Mucosa of gallbladder (tissue), 1 donor: ENCODE measurements around the gene DNAJC4. TPM values are rescaled to one million over a fixed set of nuclear protein-coding genes. Genes with fewer than 3 reads are reported as not detected.
A peak's percentile ranks its signal among the peaks of the same experiment; 100 is the strongest.
"Not testable (repeated sequence)": the region's sequence is repeated elsewhere in the genome, so short reads cannot be mapped to it uniquely, and the experiment has no call there.

Source experiments
- DNase-seq: peaks from one replicate; pipeline ENCODE4 v3.0.0-alpha.2; 2020; ENCODE audit warnings: low spot score
- total RNA-seq: library from RNA; stranded (reverse); gene quantifications from one replicate; pipeline ENCODE4 v1.2.1, GENCODE V29; 2021
- donor health status: DM: no; HTN: no; CAD: no.

DNAJC4 gene
- total RNA-seq, 1 donor from 2014 or later, result 62.7 TPM

GRCh38 chr11:64245797-64246620, 15.7 kb downstream of the DNAJC4 start:
- peak; percentile 60 for DNase-seq

DNA sequence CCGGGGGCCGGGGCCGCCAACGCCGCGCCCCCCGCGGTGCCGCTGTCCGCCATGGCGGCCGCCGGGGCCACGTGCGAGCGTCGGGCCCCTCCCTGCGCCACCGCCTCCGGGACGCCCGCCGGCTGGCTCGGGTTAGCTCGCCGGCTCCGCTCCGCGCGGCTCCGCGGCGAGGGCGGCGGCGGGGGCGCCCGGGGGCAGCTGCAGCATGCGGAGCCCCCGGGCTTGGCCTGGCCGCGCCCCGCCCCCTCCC, 16.2 kb downstream of the DNAJC4 start:
- DNase-seq, result not testable (repeated sequence)

DNA sequence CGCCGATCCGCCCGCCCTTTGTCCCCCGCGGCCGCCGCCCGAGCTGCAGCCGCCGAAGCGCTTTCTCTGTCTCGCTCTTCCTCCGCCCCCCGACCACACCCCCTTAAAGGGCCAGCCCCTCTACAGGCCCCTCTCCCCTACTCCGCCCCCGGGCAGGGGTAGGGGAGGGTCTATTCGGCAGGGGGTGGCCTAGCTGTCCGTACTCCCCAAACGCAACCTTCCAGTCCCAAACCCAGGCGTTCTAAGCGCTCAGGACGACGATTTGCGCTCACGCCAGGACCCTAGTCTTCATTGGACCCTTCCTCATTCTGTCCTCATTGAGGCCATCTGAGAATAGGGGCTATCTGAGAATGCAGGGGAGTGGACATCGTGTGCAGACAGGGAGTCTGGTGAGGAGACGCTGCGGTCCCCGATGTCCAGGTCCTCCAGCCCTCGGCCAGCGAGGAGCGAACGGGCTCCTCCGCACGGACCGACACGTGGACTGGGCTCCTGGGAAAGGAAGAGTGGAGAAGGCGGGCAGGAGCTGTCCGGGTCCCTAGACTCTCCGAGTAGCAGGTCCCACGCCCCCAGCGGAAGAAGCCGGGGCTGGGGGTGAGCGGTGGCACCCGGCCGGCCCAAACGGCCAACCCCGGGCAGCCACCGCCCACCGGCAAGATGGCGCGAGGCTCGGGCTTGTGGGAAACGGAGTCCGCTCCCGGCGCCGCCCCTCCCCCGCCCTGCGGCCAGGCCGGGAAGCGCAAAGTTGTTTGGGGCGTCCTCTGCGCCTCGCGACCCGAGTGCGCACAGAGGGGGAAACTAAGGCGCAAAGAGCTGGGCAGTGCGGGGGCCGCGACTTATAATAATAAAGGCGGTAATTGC, 16.8 kb downstream of the DNAJC4 start, which contains the start of gene PPP1R14B:
Gene PPP1R14B, minus strand, starts transcription at position 73 of the 858 bp plus-strand sequence. CDS start 270 bp downstream, outside the sequence.
- DNase-seq, result peak; percentile 82

GRCh38 chr11:64247729-64248531, 17.6 kb downstream of the DNAJC4 start:
- no peak for DNase-seq

GRCh38 chr11:64248578-64248977, 18.2 kb downstream of the DNAJC4 start:
- no peak for DNase-seq

GRCh38 chr11:64249038-64249437, 18.7 kb downstream of the DNAJC4 start:
- no peak for DNase-seq

DNA sequence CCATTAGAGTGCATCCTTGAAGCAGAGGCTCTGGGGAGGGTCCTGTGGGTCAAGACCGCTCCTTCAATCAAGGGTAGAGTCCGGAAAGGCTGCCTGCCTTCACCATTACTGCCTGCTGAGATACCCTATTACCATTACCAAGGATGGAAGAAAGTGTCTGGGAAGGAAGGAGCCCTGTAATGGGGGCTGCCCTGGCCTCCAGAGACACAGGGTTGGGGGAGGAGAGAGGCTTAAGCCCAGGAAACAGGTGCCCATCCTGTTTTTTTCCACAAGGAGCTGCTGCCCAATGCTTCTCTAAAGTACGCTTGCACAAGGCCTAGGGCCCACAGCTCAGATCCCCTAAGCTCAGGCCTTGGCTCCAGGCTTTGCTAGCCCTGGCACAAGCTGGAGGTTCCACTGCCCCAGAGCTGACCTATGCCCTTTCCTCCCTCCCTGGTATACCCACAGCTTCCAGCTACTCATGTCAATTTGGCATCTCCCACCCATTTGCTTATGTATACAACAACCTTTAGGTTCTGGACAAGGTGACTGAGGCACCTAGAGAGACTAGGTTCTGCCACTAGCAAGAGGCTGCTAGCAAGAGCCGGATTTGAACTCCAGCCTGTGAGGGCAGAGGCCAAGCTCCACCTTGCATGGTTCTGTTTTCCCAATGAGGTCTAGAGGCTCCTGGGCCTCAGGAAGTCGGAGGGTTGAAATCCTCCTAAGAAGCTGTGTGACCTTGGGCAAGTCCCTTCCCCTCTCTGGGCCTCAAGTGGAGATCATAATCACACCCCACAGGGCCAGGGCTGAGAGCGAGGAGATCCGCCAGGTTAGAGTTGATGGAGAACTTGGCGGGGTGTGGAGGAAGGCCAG, 19.4 kb downstream of the DNAJC4 start:
- DNase-seq, result no peak

DNA sequence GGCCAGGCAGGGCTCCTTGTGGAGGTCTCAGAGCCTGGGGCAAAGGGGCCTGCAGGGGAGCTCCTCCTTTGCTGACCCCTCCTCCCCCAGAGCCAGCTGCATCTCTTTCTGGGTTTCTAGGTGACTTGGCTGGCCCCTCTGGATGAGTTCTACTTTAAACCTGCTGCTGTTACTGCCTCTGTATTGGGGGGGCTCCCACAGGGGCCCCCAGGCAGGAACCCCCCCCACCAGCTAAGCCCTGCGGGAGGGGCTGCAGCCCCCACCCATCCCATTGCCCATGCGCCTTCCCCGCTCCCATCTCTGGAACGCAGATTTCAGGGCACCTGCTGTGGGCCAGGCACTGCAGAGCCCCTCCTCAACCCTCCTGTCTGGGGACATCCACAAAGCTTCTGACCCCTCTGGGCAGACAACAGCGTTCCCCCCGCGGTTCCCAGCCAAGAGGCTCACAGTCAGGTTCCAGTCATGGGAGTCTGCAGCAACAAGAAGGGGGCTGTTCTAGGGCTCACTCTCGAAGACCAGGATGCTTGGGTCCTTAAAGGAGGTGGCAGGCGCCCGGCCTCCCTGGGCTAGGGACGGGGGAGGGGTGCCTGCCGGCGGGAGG, 20.2 kb downstream of the DNAJC4 start:
- no peak for DNase-seq

GRCh38 chr11:64251016-64251752, 20.8 kb downstream of the DNAJC4 start, which contains the start of gene PLCB3:
PLCB3 (plus strand) TSS chr11:64251530; CDS start chr11:64251650, 120 bp downstream.
- no peak for DNase-seq

- DNase-seq, result no peak
Measured at GRCh38 chr11:64251753-64252002, 21.3 kb downstream of the DNAJC4 start.

DNA sequence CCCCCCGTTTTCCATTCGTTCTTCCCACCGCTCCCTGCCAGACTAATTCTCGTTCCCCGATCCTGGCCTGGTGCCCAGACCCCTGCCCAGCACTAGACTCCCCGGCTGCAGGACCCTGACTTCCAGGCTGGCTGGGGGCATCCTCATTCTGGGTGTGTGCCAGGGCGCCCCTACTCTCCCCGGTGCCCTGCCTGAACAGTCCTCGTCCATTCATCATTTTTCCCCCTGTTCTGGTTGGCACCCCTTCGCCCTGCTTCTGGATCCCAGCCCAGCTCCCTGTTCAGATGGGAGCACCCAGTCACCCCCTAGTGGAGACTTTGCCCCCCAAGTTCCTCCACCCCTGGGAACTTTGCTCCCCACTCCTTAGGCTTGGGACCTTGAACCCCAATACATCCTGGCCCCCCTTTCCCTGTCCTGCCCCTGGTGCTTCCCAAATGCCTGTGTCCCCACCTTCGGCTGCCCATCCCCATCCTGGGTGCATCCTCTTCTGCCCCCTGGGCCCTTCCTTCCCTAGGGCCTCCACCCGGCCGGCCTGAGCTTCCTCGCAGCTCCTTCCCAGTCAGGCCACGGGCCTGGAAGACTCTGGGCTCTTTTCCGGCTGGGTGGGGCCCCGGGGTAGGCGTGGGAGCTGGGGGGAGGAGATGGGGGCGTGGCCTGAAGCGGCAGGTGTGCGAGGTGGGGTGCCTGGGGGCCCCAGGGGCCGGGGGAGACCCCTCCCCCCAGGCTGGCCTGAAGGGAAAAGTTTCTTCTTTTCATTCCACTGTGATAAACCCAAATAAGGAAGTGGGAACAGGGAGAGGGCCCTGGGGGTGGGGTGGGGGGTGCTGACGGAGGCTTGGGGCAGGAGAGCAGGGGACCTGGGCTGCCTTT, 21.9 kb downstream of the DNAJC4 start:
- no peak for DNase-seq

GRCh38 chr11:64253043-64253442, 22.7 kb downstream of the DNAJC4 start:
- no peak for DNase-seq

DNA sequence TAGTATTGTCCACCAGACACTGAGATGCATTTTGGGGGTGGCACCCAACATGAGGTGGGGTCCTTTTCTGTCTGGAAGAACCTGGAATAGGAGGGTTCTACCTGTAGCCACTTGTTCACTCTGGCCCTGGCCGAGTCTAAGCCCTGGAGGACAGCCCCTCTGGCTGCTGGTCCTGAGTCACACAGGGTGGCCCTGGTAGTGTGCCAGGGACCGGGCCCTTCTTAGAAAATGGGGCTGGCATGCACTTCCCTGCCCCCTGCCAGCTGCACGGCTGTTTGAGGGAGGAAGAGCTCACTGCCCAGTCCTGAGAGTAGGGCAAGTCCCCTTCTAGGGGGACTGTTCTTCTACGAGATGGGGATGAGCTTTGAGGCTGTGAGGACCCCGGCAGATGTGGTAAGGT, 23.1 kb downstream of the DNAJC4 start:
- no peak for DNase-seq

DNA sequence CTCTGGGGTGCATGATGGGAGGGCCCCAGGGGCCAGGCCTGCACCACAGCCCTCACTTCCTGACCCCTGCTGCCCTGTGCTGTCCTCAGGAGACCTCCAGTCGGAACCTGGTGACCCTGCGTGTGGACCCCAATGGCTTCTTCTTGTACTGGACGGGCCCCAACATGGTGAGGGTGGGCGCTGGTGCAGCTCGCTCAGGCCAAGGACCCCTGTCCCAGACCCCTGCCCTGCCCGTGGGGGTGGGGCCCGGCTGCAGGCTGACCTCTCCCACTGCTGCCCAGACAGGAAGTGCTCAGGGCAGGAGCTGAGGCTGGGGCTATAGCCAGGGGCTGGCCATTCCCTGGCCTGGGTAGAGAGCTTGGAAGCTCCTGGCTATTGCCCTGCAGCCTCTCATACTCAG, 24.0 kb downstream of the DNAJC4 start:
- DNase-seq, result no peak

- DNase-seq, result no peak
Measured at GRCh38 chr11:64255135-64256128, 25.1 kb downstream of the DNAJC4 start.

DNA sequence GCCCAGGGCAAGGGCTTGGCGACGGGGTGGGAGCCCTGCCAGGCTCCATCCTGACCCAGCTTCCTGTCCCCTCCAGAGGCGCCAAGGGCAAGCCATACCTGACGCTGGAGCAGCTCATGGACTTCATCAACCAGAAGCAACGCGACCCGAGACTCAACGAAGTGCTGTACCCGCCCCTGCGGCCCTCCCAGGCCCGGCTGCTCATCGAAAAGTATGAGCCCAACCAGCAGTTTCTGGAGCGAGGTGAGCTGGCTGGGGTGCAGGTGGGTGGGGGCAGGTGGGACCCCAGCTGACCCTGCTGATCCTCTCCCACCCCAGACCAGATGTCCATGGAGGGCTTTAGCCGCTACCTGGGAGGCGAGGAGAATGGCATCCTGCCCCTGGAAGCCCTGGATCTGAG, 26.0 kb downstream of the DNAJC4 start:
- no peak for DNase-seq

- no peak for DNase-seq
Measured at GRCh38 chr11:64258356-64258755, 28.0 kb downstream of the DNAJC4 start.

DNA sequence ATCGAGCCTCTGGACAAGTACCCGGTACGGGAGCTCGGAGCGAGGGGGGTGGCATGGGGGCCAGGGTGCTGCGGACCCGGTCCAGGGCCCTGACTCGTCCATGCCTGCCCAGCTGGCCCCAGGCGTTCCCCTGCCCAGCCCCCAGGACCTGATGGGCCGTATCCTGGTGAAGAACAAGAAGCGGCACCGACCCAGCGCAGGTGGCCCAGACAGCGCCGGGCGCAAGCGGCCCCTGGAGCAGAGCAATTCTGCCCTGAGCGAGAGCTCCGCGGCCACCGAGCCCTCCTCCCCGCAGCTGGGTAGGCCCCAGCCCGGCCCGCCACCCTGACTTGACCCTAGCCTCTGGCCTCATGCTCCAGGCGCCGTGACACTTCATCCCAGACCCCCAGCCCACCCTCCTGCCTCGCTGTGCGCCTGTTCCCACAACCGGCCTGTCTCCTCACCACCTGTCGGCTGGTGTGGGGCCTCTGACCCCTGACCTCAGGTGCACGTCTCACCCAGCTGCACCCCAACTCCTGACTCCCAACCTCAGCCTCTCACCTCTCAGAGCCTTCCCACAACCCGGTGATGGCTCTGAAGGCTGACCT, 28.7 kb downstream of the DNAJC4 start:
- DNase-seq, result no peak
